Stimulated activated naive CD8-positive, alpha-beta T cell treated with anti-CD3 and anti-CD28 coated beads, Interleukin-15, Interleukin-2, amounts not matched to agents 100 U/mL and 50 U/mL, for 24 hours (primary cell): ENCODE measurements around the gene EBF4.
"Not testable (repeated sequence)": the region's sequence is repeated elsewhere in the genome, so short reads cannot be mapped to it uniquely, and the experiment has no call there.

Experiments
- ATAC-seq: fragments of 150-1000 bp; cut with Tn5 transposase; one replicate; pipeline ENCODE4 v1.10.0; 2021
- DNase-seq: peaks from one replicate; pipeline ENCODE4 v3.0.0; 2021

Gene EBF4

GRCh38 chr20:2672446-2672845 lies 20.1 kb upstream of the EBF4 start:
- ATAC-seq (no peak), DNase-seq (no peak)

GRCh38 chr20:2673453-2673852 lies 19.1 kb upstream of the EBF4 start:
- DNase-seq (no peak), ATAC-seq (no peak)

GRCh38 chr20:2680046-2680445 lies 12.5 kb upstream of the EBF4 start:
- no peak for ATAC-seq
- no peak for DNase-seq

- ATAC-seq, DNase-seq: not testable (repeated sequence)
Measured at GRCh38 chr20:2682040-2682439, 10.5 kb upstream of the EBF4 start.

- ATAC-seq, DNase-seq: not testable (repeated sequence)
Measured at GRCh38 chr20:2684817-2685216, 7.8 kb upstream of the EBF4 start.

- ATAC-seq (no peak), DNase-seq (no peak)
Measured at GRCh38 chr20:2687514-2687913, 5.1 kb upstream of the EBF4 start.

GRCh38 chr20:2688041-2688591 lies 4.5 kb upstream of the EBF4 start:
- DNase-seq (peak; percentile 84), ATAC-seq (peak; percentile 72)

GRCh38 chr20:2690213-2690612 lies 2.4 kb upstream of the EBF4 start:
- DNase-seq (no peak), ATAC-seq (no peak)

- DNase-seq = no peak
- no peak for ATAC-seq
Measured at GRCh38 chr20:2690718-2691117, 1.9 kb upstream of the EBF4 start.

- no peak for ATAC-seq
- no peak for DNase-seq
Measured at GRCh38 chr20:2691127-2691526, 1.5 kb upstream of the EBF4 start.

- DNase-seq = no peak
- no peak for ATAC-seq
Measured at GRCh38 chr20:2691663-2692035, 931 bp upstream of the EBF4 start.

- DNase-seq (no peak), ATAC-seq (peak; percentile 3)
Measured at GRCh38 chr20:2692886-2693285, 306 bp downstream of the EBF4 start.

- DNase-seq = peak; percentile 55
Measured at GRCh38 chr20:2693286-2694007, 867 bp downstream of the EBF4 start.

GRCh38 chr20:2694008-2694471 lies 1.5 kb downstream of the EBF4 start:
- ATAC-seq = no peak
- no peak for DNase-seq

More at GRCh38 chr20:2693286-2694007, 867 bp downstream of the EBF4 start:
- ATAC-seq = peak; percentile 58

- ATAC-seq = no peak
- DNase-seq = no peak
Measured at GRCh38 chr20:2694519-2694918, 1.9 kb downstream of the EBF4 start.

GRCh38 chr20:2695206-2695983 lies 2.8 kb downstream of the EBF4 start:
- ATAC-seq (no peak), DNase-seq (no peak)

GRCh38 chr20:2695984-2696525 lies 3.5 kb downstream of the EBF4 start:
- DNase-seq, ATAC-seq: not testable (repeated sequence)

- DNase-seq = no peak
- ATAC-seq = no peak
Measured at GRCh38 chr20:2696646-2697045, 4.1 kb downstream of the EBF4 start.

- ATAC-seq (no peak), DNase-seq (no peak)
Measured at GRCh38 chr20:2697768-2698167, 5.2 kb downstream of the EBF4 start.

GRCh38 chr20:2698186-2698817 lies 5.7 kb downstream of the EBF4 start:
- DNase-seq = no peak
- ATAC-seq = no peak

- ATAC-seq (no peak), DNase-seq (no peak)
Measured at GRCh38 chr20:2698912-2699311, 6.3 kb downstream of the EBF4 start.

GRCh38 chr20:2699775-2700413 lies 7.3 kb downstream of the EBF4 start:
- no peak for DNase-seq
- no peak for ATAC-seq
